KMS-11 (cell line): ENCODE results near the gene GASK1B.

Experiments
- H2AFZ ChIP-seq: fragments of 200-600 bp; sonication (generic); 2 replicates; pipeline ENCODE4 v1.6.1; 2016; ENCODE audit warnings: antibody characterized with exemption, mixed run types, low read depth
- H3K27ac ChIP-seq: fragments of 200-600 bp; sonication (generic); 2 replicates; pipeline ENCODE4 v1.6.1; 2016; ENCODE audit warnings: mild to moderate bottlenecking, mixed run types
- H3K27me3 ChIP-seq: fragments of 200-600 bp; sonication (generic); 2 replicates; pipeline ENCODE4 v1.6.1; 2017; ENCODE audit warnings: mild to moderate bottlenecking, low read depth, mixed run types, moderate library complexity; ENCODE audit not compliant: insufficient read depth
- H3K36me3 ChIP-seq: fragments of 200-600 bp; sonication (generic); 2 replicates; pipeline ENCODE4 v1.6.1; 2017; ENCODE audit warnings: mild to moderate bottlenecking, mixed run types; ENCODE audit not compliant: insufficient read depth
- H3K4me1 ChIP-seq: fragments of 200-600 bp; sonication (generic); 2 replicates; pipeline ENCODE4 v1.6.1; 2016; ENCODE audit warnings: mild to moderate bottlenecking, low read depth, mixed run types; ENCODE audit not compliant: poor library complexity, severe bottlenecking
- H3K4me2 ChIP-seq: fragments of 200-600 bp; sonication (generic); 2 replicates; pipeline ENCODE4 v1.7.0; 2016; ENCODE audit warnings: mild to moderate bottlenecking, mixed run types
- H3K4me3 ChIP-seq: fragments of 200-600 bp; sonication (generic); IDR thresholded peaks from 2 replicates; pipeline ENCODE4 v1.6.1; 2017; ENCODE audit warnings: low read depth, low read length, mixed read lengths; ENCODE audit not compliant: insufficient read depth
- H3K79me2 ChIP-seq: fragments of 200-600 bp; sonication (generic); 2 replicates; pipeline ENCODE4 v1.6.1; 2016; ENCODE audit warnings: low read depth, mixed run types; ENCODE audit not compliant: insufficient read depth
- H3K9ac ChIP-seq: fragments of 200-600 bp; sonication (generic); 2 replicates; pipeline ENCODE4 v1.6.1; 2016; ENCODE audit warnings: mild to moderate bottlenecking, mixed run types
- H4K20me1 ChIP-seq: fragments of 200-600 bp; sonication (generic); 2 replicates; pipeline ENCODE4 v1.6.1; 2016; ENCODE audit warnings: mild to moderate bottlenecking, mixed run types; ENCODE audit not compliant: insufficient read depth
- TF ChIP-seq, protein P1 (sequence below): fragments of 200-600 bp; sonication (generic); conservative IDR thresholded peaks from 2 replicates; pipeline ENCODE4 v1.6.1; 2017; ENCODE audit warnings: low read depth, mild to moderate bottlenecking, antibody characterized with exemption, low read length, moderate library complexity, mixed read lengths

The GASK1B gene

DNA sequence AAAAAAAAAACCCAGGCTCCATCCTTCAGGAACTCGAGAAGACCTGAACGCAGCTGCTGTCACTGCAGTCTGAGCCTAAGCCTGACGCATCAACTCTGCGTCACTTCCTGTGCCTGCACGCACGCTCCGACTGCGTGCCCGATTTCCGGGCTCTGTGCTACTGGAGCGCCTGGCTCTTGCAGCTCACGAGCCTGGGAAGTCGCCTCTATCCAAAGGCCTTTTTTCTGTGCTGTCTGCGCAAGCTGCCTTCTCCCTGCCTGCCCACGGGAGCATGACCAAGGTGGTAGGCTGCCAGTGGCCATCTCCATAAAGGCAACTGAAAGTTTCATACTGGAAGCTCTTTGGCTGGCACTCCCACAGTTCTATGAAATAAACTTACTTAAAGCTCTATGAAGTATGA, 9.9 kb upstream of the GASK1B start:
- H2AFZ ChIP-seq = no peak overlapping the region
- no peaks in the 10 kb centered on the region for H4K20me1 ChIP-seq
- no peak overlapping the region for H3K4me3 ChIP-seq

DNA sequence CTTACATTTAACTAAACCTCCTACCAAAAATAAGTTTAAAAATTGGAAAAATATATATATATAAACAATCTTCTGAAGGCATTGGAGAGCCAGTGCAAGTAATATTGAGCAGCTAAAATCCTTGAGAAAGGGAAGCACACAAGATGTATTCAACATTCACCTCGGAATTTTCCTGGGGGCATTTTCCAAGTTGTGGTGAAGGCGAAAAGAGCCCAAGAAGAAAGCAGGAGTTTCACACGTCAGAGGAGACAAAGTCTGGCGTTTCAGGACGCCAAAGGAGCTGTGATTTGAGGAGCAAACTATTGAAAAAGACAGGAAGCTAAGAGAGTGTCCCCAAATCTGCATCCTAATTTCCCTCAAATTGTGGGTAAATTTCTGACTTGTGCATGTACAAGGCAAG, 9.1 kb upstream of the GASK1B start:
- H3K4me1 ChIP-seq = no peaks in the 10 kb centered on the region
- H3K36me3 ChIP-seq = no peaks in the 10 kb centered on the region
- H3K27me3 ChIP-seq = no peaks in the 10 kb centered on the region
- TF ChIP-seq, protein P1, sequence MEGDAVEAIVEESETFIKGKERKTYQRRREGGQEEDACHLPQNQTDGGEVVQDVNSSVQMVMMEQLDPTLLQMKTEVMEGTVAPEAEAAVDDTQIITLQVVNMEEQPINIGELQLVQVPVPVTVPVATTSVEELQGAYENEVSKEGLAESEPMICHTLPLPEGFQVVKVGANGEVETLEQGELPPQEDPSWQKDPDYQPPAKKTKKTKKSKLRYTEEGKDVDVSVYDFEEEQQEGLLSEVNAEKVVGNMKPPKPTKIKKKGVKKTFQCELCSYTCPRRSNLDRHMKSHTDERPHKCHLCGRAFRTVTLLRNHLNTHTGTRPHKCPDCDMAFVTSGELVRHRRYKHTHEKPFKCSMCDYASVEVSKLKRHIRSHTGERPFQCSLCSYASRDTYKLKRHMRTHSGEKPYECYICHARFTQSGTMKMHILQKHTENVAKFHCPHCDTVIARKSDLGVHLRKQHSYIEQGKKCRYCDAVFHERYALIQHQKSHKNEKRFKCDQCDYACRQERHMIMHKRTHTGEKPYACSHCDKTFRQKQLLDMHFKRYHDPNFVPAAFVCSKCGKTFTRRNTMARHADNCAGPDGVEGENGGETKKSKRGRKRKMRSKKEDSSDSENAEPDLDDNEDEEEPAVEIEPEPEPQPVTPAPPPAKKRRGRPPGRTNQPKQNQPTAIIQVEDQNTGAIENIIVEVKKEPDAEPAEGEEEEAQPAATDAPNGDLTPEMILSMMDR = no peak
- H3K4me2 ChIP-seq = no peak overlapping the region
- H3K79me2 ChIP-seq = no peaks in the 10 kb centered on the region
- no peak overlapping the region for H3K27ac ChIP-seq
- no peak overlapping the region for H3K4me3 ChIP-seq
- H3K9ac ChIP-seq = no peak overlapping the region
- no peaks in the 10 kb centered on the region for H4K20me1 ChIP-seq
- peak overlapping the region; percentile 2; the same call in 1 of the 2 replicates for H2AFZ ChIP-seq

More for the DNA sequence above, 9.9 kb upstream of the GASK1B start:
- H3K27ac ChIP-seq = no peak overlapping the region
- TF ChIP-seq, protein P1 = no peak
- H3K4me2 ChIP-seq = no peak overlapping the region
- no peaks in the 10 kb centered on the region for H3K79me2 ChIP-seq
- H3K4me1 ChIP-seq = no peaks in the 10 kb centered on the region
- H3K9ac ChIP-seq = no peak overlapping the region
- H3K27me3 ChIP-seq = no peaks in the 10 kb centered on the region
- no peaks in the 10 kb centered on the region for H3K36me3 ChIP-seq

DNA sequence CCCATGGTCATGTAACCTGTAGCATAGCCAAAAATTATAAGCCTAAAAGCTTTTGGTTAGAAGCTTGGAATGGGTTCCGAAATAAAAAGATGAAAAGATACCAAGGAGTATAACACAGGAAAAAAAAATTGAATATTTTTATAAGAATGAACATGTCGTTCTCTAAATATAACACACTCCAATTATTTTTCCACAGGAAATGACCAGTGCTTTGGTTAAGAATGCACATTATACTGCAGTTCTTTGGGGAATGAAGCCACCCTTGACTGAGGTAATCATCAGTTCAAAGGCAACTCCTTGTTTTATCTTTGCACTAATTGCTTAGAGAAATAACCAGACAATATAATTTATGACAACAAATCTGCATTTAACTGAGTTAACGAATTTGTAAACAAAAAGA, 6.6 kb upstream of the GASK1B start:
- Histone ChIP-seq H3K9ac (no peak overlapping the region), H2AFZ (no peak overlapping the region), H3K27me3 (no peaks in the 10 kb centered on the region), H3K4me1 (no peaks in the 10 kb centered on the region), H3K4me3 (no peak overlapping the region), H3K27ac (no peak overlapping the region), H3K79me2 (no peaks in the 10 kb centered on the region), H4K20me1 (no peaks in the 10 kb centered on the region), H3K36me3 (no peaks in the 10 kb centered on the region), H3K4me2 (no peak overlapping the region)
- TF ChIP-seq, protein P1 = no peak

DNA sequence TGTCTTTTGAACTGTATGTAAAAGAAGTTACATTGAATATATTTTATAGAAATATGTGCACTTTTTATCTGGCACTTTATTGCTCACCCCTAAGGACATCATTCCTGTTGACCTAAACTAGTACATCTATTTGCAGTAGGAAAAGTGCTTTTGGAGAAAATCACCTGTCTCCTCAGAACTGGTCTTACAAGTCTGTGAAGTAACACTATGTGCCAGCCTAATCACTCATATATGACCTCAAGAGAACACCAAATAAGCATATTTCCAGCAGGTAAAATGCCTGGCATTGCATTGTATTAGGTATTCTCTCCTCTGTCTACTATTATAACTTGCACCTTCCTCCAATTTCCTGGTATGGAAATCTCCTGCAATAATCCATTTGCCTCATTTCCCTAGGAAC, 4.0 kb upstream of the GASK1B start:
- no peak overlapping the region for H3K4me3 ChIP-seq
- H4K20me1 ChIP-seq = no peaks in the 10 kb centered on the region
- H3K9ac ChIP-seq = no peak overlapping the region
- no peak overlapping the region for H2AFZ ChIP-seq
- H3K4me2 ChIP-seq = no peak overlapping the region
- peaks cover 10% of the 10 kb centered on the region for H3K4me1 ChIP-seq
- no peaks in the 10 kb centered on the region for H3K79me2 ChIP-seq
- H3K27ac ChIP-seq = no peak overlapping the region
- H3K36me3 ChIP-seq = no peaks in the 10 kb centered on the region
- TF ChIP-seq, protein P1 = no peak
- H3K27me3 ChIP-seq = no peaks in the 10 kb centered on the region

DNA sequence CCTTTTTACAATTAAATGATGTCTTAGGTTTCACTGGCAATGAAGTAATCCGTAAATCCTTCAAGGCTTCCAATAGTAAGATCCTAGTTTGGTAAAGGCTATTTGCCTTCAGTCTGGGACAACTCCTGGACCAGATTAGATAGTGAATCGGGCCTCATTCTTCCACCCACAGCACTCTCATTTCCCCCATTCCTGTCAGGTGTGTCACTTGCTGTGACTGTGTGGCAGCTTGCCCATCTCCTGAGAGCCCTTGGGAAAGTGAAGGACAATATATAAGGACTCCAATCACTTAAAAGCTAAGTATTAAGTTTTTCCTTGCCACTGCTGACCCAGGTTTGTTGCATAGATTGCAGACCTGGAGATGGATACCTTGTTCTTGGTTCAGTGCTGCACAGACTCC, 3.3 kb upstream of the GASK1B start:
- no peaks in the 10 kb centered on the region for H3K79me2 ChIP-seq
- no peaks in the 10 kb centered on the region for H3K27me3 ChIP-seq
- H3K27ac ChIP-seq = no peak overlapping the region
- no peaks in the 10 kb centered on the region for H4K20me1 ChIP-seq
- no peak overlapping the region for H2AFZ ChIP-seq
- TF ChIP-seq, protein P1 = no peak
- peaks cover 10% of the 10 kb centered on the region for H3K4me1 ChIP-seq
- no peak overlapping the region for H3K9ac ChIP-seq
- no peak overlapping the region for H3K4me2 ChIP-seq
- no peaks in the 10 kb centered on the region for H3K36me3 ChIP-seq
- H3K4me3 ChIP-seq = no peak overlapping the region
